GM08714 (cell line): ENCODE measurements around the gene STXBP2.

Experiments
- H3K4me3 ChIP-seq: fragments of 200-500 bp; sonication (Bioruptor generic); 2 replicates; pipeline ENCODE4 v1.5.1; 2014; ENCODE audit warnings: mild to moderate bottlenecking, low read length, inconsistent platforms
- ZNF274 ChIP-seq: IDR thresholded peaks from 2 replicates; pipeline ENCODE4 v1.6.1; 2012; ENCODE audit warnings: mild to moderate bottlenecking, low read depth, low read length

STXBP2 gene

GRCh38 chr19:7607212-7607873, 29.6 kb upstream of the STXBP2 start:
- no peak overlapping the region for H3K4me3 ChIP-seq
- TF ChIP-seq ZNF274 = no peak

DNA sequence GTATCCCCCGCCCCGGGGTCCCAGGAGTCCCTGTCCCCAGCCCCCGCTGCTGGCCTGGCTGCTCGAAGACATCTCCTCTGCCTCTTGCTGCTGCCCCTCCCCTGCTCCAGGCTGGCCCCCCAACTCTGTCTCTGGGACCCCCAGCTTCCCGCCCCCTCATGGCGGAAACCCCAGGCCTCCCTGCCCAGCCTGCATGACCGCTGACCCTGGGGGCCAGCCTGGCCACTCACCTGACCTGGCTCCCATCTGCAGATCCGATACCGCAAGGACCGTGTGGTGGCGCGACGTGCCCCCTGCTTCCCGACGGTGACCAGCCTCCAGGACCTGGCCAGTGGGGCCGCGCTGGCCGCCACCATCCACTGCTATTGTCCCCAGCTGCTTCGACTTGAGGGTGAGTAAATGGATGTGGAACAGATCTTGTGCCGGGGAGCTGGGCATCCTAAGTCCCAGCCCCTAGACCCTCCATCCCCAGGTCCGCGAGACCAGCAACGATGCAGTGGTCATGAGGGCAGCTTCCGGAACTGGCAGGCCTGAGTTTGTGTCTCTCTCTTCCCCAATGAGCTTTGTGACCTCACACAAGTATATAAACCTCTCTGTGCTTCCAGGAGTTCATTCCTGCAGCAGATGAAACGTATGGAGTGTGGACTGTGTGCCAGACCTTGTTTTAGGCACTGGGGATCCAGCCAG, 28.9 kb upstream of the STXBP2 start:
- no peak for TF ChIP-seq ZNF274
- H3K4me3 ChIP-seq = no peak overlapping the region

DNA sequence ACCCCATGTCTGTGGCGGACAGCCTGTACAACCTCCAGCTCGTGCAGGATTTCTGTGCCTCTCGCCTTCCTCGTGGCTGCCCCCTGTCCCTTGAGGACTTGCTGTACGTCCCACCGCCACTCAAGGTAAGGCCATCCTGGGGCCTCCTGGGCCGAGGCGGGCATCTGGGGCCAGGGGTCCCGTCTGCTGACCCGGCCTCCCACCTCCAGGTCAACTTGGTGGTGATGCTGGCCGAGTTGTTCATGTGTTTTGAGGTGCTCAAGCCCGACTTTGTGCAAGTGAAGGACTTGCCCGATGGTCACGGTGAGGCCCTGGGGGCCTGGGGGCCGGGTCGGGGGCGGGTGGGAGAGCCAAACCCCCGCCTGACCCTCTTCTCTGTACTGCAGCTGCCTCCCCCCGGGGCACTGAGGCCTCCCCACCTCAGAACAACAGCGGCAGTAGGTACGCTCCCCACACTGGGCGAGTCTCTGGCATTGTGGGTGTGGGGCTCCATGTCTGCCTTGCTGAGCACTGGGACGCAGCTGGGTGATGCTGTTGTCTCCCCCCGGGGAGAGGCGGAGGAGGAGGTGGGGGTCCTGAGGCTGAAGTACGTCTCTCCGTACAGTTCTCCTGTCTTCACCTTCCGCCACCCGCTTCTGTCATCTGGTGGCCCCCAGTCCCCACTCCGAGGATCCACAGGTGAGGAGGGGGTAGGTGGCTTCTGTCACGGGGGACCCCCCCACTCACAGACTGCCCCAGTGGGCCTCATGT, 26.2 kb upstream of the STXBP2 start:
- no peak for TF ChIP-seq ZNF274

DNA sequence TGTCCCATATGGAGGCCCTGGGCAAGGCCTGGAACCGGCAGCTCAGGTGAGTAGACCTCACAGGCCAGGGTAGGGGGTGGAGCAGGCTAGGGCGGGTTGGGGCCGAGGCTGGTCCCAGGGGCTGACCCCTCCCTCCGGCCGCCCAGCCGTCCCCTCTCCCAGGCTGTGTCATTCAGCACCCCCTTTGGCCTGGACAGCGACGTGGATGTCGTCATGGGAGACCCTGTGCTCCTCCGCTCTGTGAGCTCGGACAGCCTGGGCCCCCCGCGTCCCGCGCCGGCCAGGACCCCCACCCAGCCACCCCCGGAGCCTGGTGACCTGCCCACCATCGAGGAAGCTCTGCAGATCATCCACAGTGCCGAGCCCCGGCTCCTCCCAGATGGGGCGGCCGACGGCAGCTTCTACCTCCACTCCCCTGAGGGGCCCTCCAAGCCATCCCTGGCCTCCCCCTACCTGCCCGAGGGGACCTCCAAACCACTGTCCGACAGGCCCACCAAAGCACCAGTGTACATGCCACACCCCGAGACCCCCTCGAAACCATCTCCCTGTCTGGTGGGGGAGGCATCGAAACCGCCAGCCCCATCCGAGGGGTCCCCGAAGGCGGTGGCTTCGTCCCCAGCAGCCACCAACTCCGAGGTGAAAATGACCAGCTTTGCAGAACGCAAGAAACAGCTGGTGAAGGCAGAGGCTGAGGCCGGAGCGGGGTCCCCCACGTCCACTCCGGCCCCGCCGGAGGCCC, 25.2 kb upstream of the STXBP2 start:
- TF ChIP-seq ZNF274 = no peak

More for the DNA sequence above, 26.2 kb upstream of the STXBP2 start:
- no peak overlapping the region for H3K4me3 ChIP-seq

DNA sequence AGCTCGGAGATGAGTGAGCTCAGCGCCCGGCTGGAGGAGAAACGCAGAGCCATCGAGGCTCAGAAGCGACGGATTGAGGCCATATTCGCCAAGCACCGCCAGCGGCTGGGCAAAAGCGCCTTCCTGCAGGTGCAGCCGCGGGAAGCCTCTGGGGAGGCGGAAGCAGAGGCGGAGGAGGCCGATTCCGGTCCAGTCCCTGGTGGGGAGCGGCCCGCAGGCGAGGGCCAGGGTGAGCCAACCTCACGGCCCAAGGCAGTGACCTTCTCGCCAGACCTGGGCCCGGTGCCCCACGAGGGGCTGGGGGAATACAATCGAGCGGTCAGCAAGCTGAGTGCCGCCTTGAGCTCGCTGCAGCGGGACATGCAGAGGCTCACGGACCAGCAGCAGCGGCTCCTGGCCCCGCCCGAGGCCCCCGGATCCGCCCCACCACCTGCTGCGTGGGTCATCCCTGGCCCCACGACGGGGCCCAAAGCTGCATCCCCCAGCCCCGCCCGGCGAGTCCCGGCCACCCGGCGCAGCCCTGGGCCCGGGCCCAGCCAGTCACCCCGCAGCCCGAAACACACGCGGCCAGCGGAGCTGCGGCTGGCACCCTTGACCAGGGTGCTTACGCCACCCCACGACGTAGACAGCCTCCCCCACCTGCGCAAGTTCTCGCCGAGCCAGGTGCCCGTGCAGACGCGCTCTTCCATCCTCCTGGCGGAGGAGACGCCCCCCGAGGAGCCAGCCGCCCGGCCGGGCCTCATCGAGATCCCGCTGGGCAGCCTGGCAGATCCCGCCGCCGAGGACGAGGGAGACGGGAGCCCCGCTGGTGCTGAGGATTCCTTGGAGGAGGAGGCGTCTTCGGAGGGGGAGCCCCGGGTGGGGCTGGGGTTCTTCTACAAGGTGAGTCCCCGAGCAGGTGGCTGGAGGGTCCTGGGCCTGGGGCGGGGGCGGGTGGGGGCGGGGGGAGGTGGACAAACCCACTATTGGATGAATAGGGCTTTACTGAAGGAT, 24.3 kb upstream of the STXBP2 start:
- no peak overlapping the region for H3K4me3 ChIP-seq
- TF ChIP-seq ZNF274 = no peak

More for the DNA sequence above, 25.2 kb upstream of the STXBP2 start:
- no peak overlapping the region for H3K4me3 ChIP-seq

DNA sequence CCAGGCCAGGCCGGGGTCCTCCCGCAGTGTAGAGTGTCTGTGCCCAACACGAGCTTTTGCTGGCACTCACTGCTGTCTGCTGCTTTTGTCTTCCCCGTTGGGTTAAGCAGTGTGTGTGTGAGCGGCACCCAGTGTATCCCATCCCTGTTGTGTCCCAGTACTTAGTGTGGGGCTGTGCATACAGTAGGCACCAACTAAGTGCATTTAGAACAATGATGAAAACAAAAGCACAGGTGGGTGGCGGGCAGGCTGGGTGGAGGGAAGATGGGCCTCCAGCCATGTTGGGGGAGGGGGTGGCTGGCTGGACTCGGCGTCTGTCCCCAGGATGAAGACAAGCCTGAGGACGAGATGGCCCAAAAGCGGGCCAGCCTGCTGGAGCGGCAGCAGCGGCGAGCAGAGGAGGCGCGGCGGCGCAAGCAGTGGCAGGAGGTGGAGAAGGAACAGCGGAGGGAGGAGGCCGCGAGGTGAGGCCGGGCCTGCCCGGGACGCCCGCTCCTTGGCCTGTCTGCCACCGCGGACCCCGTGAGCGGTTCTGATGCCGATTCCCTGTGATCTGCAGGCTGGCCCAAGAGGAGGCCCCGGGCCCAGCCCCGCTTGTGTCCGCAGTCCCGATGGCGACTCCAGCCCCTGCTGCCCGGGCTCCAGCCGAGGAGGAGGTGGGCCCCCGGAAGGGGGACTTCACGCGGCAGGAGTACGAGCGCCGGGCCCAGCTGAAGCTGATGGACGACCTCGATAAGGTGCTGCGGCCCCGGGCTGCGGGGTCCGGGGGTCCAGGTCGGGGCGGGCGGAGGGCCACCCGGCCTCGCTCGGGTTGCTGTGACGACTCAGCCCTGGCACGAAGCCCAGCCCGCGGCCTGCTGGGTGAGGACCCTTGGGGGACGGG, 21.8 kb upstream of the STXBP2 start:
- H3K4me3 ChIP-seq = no peak overlapping the region
- no peak for TF ChIP-seq ZNF274

- H3K4me3 ChIP-seq = no peak overlapping the region
- TF ChIP-seq ZNF274 = no peak
Observed at GRCh38 chr19:7617172-7617571, 19.7 kb upstream of the STXBP2 start.

GRCh38 chr19:7617735-7618134, 19.2 kb upstream of the STXBP2 start:
- TF ChIP-seq ZNF274 = no peak
- H3K4me3 ChIP-seq = no peak overlapping the region

DNA sequence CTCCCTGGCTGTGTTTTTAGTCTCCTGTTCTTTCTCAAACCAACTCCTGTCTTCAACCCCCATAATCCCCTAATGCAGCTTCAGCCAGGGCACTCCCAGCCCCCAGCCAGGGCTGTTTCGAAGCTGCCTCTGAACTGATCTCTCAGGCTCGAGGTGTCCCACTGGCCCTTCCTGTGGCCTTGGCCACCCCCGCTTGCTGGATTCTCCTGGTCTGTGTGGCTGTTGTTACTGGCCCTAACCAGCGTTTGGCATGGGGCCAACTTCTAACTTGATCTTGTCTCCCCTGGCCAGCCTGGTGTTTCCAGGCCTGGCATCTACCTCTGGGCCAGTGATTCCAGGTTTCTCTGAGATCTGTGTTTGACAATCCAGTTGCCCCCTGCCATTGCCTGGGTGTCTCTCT, 18.6 kb upstream of the STXBP2 start:
- H3K4me3 ChIP-seq = no peak overlapping the region
- no peak for TF ChIP-seq ZNF274

DNA sequence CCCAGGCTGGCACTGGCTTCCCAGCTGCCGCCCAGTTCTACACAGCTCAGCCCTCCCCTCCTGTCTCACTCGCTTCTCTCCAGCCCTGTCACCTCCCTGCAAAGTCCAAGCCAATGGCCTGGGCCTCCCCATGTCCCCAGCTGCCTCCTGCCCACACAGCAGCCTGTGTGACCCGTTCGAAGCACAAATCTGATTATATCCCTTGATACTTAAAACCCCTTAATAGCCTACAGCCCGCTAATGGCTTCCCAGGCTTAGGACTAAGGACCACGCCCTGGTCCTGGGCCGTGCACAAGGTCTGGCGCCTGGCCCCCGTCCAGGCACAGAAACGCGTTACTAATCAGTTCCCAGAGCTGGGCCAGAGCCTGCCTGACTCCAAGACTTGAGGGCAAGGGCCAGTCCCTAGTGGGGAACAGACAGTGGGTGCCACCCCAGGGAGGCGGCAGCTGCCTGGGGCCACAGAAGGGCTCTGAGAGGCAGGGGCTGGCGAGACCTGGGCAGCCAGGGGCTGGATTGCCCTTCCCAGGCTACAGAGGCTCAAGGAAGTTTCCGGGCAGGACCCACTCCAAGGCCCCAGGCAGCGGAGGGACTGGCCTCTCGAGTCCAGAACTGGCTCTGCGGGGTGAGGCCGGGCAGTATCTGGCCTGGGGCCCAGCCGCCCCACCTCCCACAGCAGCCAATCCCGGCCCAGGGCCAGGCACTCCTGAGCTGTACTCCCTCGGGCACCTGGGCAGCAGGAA, 18.0 kb upstream of the STXBP2 start:
- H3K4me3 ChIP-seq = no peak overlapping the region
- no peak for TF ChIP-seq ZNF274

GRCh38 chr19:7619671-7620441, 17.1 kb upstream of the STXBP2 start:
- H3K4me3 ChIP-seq = no peak overlapping the region
- no peak for TF ChIP-seq ZNF274
